HG03045 (cell line): ENCODE results near the gene SEBOX.
A peak's percentile ranks its signal among the peaks of the same experiment; 100 is the strongest.

Experiments
- ATAC-seq: cut with Tn5 transposase; IDR thresholded peaks from one replicate; pipeline ENCODE4 v1.9.1; 2021; ENCODE audit warnings: mild to moderate bottlenecking, moderate library complexity; ENCODE audit not compliant: unreplicated experiment

SEBOX gene

GRCh38 chr17:28320215-28321061 lies 44.6 kb downstream of the SEBOX start:
- no peak for ATAC-seq

GRCh38 chr17:28319598-28319935 lies 45.4 kb downstream of the SEBOX start:
- no peak for ATAC-seq

GRCh38 chr17:28318759-28319597 lies 46.0 kb downstream of the SEBOX start, which contains the start of gene TMEM97:
Gene TMEM97 (plus strand): TSS chr17:28319200. CDS start chr17:28319240, 40 bp downstream.
- ATAC-seq, result peak; percentile 98

- ATAC-seq, result peak; percentile 17
Observed at GRCh38 chr17:28317966-28318758, 46.8 kb downstream of the SEBOX start.

GRCh38 chr17:28317099-28317965 lies 47.7 kb downstream of the SEBOX start:
- no peak for ATAC-seq

- ATAC-seq, result no peak
Observed at GRCh38 chr17:28315846-28316705, 48.9 kb downstream of the SEBOX start.

GRCh38 chr17:28313841-28314240 lies 51.2 kb downstream of the SEBOX start:
- ATAC-seq, result no peak
